ENCODE data around the gene RGS17.

Gene RGS17

DNA sequence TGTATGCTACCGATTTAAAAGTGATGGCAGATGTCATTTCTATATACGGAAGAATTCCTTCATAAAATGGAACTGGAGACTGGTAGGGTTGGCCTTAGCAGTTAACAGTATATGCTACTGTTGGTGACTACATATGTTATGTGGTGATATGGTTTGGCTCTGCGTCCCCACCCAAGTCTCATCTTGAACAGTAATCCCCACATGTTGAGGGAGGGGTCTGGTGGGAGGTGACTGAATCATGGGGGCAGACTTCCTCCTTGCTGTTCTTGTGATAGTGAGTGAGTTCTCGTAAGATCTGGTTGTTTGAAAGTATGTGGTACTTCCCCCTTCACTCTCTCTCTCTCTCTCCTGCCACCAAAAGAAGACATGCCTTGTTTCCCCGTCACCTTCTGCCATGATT, 29.6 kb downstream of the RGS17 start:
- Histone ChIP-seq H3K9ac (ENCODE audit: low read length) (no peak overlapping the region), H3K27me3 (ENCODE audit: control insufficient read depth, insufficient read depth, low read length) (no peaks in the 10 kb centered on the region), H3K4me3 (ENCODE audit: low read depth, low read length) (no peak overlapping the region), H3K27ac (ENCODE audit: low read depth, low read length) (no peak overlapping the region), H3K9me3 (ENCODE audit: control insufficient read depth, insufficient read depth, low read depth, low read length) (no peaks in the 10 kb centered on the region), H3K36me3 (ENCODE audit: control insufficient read depth, insufficient read depth, low read length) (no peaks in the 10 kb centered on the region), H3K4me1 (ENCODE audit: control insufficient read depth, insufficient read depth, low read length) (0 out of 2 replicates have a peak, but pooled peaks cover 3% of the 10 kb centered on the region)

DNA sequence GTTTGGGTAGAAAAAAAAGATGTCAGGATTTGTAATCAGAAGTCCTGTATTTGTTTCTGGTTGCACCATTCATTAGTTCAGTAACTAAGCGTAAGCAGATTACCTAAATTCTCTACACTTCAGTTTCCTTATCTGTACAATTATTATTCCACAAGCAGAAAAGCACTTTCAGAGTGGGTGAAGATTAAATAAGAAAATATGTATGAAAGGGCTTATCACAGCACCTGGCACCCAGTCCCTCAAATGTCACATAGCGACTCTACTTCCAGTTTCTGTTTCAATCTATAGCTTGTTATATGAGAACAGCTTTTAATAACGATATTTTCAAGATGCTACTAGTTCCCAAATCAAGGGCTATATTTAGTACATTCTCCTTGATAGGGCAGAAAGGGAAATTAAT, 31.4 kb downstream of the RGS17 start:
- Histone ChIP-seq H3K27ac (ENCODE audit: low read depth, low read length) (no peak overlapping the region), H3K36me3 (ENCODE audit: control insufficient read depth, insufficient read depth, low read length) (no peaks in the 10 kb centered on the region), H3K4me1 (ENCODE audit: control insufficient read depth, insufficient read depth, low read length) (0 out of 2 replicates have a peak, but pooled peaks cover 3% of the 10 kb centered on the region), H3K27me3 (ENCODE audit: control insufficient read depth, insufficient read depth, low read length) (no peaks in the 10 kb centered on the region), H3K9ac (ENCODE audit: low read length) (no peak overlapping the region), H3K4me3 (ENCODE audit: low read depth, low read length) (no peak overlapping the region), H3K9me3 (ENCODE audit: control insufficient read depth, insufficient read depth, low read depth, low read length) (no peaks in the 10 kb centered on the region)

DNA sequence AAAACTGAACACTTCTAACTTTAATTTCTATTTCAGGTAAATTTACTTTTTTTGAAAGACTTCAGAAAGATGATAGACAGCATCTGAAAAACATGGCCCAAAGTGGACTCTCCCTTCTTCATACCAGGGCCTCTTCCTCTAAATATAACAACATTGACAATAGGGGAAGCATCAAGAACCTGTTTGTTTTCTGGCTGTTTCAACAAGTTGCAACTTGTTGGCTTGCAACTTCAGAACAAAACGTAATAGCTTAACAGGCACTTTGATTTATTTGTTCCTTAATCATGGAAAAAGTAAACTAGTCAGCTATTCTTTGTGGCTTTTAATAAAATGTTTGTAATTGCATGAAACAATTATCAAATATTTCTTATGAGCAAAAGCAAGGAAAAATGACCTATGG, 34.3 kb downstream of the RGS17 start:
- Histone ChIP-seq H3K9me3 (ENCODE audit: control insufficient read depth, insufficient read depth, low read depth, low read length) (no peaks in the 10 kb centered on the region), H3K36me3 (ENCODE audit: control insufficient read depth, insufficient read depth, low read length) (no peaks in the 10 kb centered on the region), H3K9ac (ENCODE audit: low read length) (no peak overlapping the region), H3K27ac (ENCODE audit: low read depth, low read length) (no peak overlapping the region), H3K4me1 (ENCODE audit: control insufficient read depth, insufficient read depth, low read length) (no peaks in the 10 kb centered on the region), H3K4me3 (ENCODE audit: low read depth, low read length) (no peak overlapping the region), H3K27me3 (ENCODE audit: control insufficient read depth, insufficient read depth, low read length) (no peaks in the 10 kb centered on the region)

DNA sequence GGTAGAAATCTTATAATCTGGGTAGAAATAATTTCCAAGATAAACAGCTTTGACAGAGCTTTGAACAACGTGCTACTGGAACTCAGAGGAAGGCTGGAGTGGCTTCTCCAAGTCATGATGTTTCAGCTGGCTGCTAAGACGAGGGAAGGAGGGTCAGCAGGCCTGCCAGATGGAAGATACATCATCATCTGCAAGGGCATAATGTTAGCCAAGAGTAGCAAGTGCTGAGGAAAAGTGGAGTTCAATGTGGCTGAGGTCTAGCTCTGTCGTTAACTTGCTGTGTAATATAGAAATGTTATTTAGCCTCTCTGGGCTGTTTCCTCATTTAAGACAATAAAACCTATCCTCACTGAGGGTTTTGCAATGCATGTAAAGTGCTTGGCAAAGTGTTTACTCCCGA, 35.1 kb downstream of the RGS17 start:
- Histone ChIP-seq H3K4me1 (ENCODE audit: control insufficient read depth, insufficient read depth, low read length) (no peaks in the 10 kb centered on the region), H3K9ac (ENCODE audit: low read length) (no peak overlapping the region), H3K4me3 (ENCODE audit: low read depth, low read length) (no peak overlapping the region), H3K36me3 (ENCODE audit: control insufficient read depth, insufficient read depth, low read length) (no peaks in the 10 kb centered on the region), H3K9me3 (ENCODE audit: control insufficient read depth, insufficient read depth, low read depth, low read length) (no peaks in the 10 kb centered on the region), H3K27ac (ENCODE audit: low read depth, low read length) (no peak overlapping the region), H3K27me3 (ENCODE audit: control insufficient read depth, insufficient read depth, low read length) (no peaks in the 10 kb centered on the region)

DNA sequence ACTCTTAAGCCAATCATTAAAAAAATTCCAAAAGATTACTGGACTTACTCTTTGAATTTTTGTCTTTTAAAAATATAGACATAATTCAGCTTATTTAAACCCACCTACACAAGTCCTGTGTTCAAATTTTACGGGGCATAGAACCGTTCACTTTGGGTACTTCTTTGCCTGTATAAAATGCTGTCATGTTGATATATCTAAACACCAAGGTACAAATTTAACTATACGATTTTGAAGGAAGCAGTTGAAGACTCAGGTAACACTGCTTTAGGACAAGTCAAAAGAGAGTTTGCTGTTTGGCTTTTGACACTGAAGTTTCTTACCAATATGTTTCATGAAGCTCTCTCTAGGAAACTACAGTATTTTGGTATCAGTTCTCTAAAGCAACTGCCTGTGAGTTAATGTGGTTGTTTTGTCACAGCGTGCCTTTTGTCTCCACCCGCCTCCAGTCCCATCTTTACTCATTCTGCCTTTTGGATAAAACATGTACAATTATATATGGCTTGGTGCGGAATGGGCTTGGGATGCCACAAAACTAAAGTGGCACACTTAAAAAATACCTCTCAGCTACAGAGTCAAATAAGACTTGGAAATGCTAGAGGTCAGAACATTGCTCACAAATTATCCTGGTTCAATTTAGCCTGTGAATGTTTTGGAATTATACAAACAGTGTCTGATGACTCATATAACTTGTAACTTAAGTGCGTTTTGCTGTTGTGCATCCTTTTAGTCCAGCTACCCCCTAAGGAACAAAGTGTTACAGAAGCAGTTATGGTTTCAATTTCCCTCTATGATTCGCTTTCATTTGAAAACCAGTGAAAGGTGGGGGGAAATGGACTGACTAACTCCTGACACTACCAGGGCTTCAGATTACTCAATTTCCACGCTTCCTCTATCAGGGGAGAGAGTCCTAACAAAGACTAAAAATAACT, 38.7 kb downstream of the RGS17 start:
- Histone ChIP-seq H3K4me3 (ENCODE audit: low read depth, low read length) (no peak overlapping the region), H3K4me1 (ENCODE audit: control insufficient read depth, insufficient read depth, low read length) (no peaks in the 10 kb centered on the region), H3K36me3 (ENCODE audit: control insufficient read depth, insufficient read depth, low read length) (no peaks in the 10 kb centered on the region), H3K9me3 (ENCODE audit: control insufficient read depth, insufficient read depth, low read depth, low read length) (no peaks in the 10 kb centered on the region), H3K9ac (ENCODE audit: low read length) (no peak overlapping the region), H3K27ac (ENCODE audit: low read depth, low read length) (no peak overlapping the region), H3K27me3 (ENCODE audit: control insufficient read depth, insufficient read depth, low read length) (no peaks in the 10 kb centered on the region)

DNA sequence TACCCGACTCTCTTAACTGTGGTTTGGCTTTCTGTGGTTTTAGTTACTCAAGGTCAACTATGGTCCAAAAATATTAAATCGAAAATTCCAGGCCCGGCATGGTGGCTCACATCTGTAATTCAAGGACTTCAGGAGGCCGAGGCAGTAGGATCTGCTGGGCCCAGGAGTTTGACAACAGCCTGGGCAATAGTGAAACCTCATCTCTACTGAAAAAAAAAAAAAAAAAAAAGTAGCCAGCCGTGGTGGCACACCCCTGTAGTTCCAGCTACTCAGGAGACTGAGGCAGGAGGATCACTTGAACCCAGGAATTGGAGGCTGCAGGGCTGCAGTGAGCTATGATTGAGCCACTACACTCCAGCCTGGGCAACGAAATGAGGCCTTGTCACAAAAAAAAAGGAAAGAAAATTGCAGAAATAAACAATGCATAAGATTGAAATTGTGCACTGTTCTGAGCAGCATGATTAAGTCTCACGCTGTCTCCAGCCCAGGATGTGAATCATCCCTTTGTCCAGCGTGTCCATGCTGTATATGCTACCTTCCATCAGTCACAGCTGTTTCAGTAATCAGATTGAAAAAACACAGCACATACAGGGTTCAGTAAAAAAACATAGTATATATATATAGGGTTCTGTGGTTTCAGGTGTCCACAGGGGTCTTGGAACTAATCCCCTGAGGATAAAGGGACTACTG, 40.7 kb downstream of the RGS17 start:
- no peak overlapping the region for H3K9ac ChIP-seq (ENCODE audit: low read length)
- H3K4me3 ChIP-seq (ENCODE audit: low read depth, low read length): no peak overlapping the region
- H3K27ac ChIP-seq (ENCODE audit: low read depth, low read length): no peak overlapping the region
- H3K4me1 ChIP-seq (ENCODE audit: control insufficient read depth, insufficient read depth, low read length): no peaks in the 10 kb centered on the region
- H3K36me3 ChIP-seq (ENCODE audit: control insufficient read depth, insufficient read depth, low read length): no peaks in the 10 kb centered on the region
- no peaks in the 10 kb centered on the region for H3K27me3 ChIP-seq (ENCODE audit: control insufficient read depth, insufficient read depth, low read length)
- no peaks in the 10 kb centered on the region for H3K9me3 ChIP-seq (ENCODE audit: control insufficient read depth, insufficient read depth, low read depth, low read length)

DNA sequence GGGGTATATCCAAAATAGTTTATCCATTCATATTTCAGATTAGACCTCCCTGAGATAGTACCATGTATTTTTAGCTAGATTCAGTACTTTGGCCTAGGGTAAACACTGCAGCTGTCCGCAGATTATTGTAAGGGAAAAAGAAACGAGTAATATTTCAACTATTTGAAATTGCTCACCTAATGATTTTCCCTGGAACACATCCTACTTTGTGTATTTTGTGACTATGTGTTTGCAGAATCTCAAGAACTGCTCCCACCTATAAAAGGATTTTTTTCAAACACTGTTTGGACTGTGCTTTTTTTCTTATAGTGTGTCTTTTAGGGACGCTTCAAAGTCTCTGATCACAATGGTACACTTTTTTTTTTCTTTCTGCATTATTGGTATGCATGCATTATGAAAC, 42.3 kb downstream of the RGS17 start:
- no peaks in the 10 kb centered on the region for H3K9me3 ChIP-seq (ENCODE audit: control insufficient read depth, insufficient read depth, low read depth, low read length)
- no peaks in the 10 kb centered on the region for H3K27me3 ChIP-seq (ENCODE audit: control insufficient read depth, insufficient read depth, low read length)
- no peak overlapping the region for H3K9ac ChIP-seq (ENCODE audit: low read length)
- no peak overlapping the region for H3K4me3 ChIP-seq (ENCODE audit: low read depth, low read length)
- H3K4me1 ChIP-seq (ENCODE audit: control insufficient read depth, insufficient read depth, low read length): no peaks in the 10 kb centered on the region
- H3K27ac ChIP-seq (ENCODE audit: low read depth, low read length): no peak overlapping the region
- H3K36me3 ChIP-seq (ENCODE audit: control insufficient read depth, insufficient read depth, low read length): no peaks in the 10 kb centered on the region

DNA sequence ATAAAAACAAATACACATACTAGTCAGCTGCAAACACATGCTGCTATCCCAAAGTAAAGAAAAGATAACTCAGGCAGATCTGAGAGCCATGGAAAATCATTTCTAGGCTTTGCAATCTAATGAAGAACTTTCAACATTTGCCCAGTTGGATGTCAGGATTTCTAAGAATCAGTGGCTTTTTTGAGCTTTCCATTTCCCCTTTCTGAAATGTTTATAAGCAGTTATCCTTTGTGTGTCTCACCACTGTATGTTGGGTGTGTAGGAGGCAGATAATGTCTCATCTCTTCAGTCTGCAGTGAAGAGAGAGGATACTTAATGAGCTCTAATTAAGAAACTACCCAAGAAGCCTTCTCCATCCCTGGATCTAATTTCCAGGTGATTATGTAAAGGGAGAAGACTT, 43.6 kb downstream of the RGS17 start:
- no peaks in the 10 kb centered on the region for H3K27me3 ChIP-seq (ENCODE audit: control insufficient read depth, insufficient read depth, low read length)
- H3K9me3 ChIP-seq (ENCODE audit: control insufficient read depth, insufficient read depth, low read depth, low read length): no peaks in the 10 kb centered on the region
- no peak overlapping the region for H3K27ac ChIP-seq (ENCODE audit: low read depth, low read length)
- H3K9ac ChIP-seq (ENCODE audit: low read length): no peak overlapping the region
- no peak overlapping the region for H3K4me3 ChIP-seq (ENCODE audit: low read depth, low read length)
- no peaks in the 10 kb centered on the region for H3K36me3 ChIP-seq (ENCODE audit: control insufficient read depth, insufficient read depth, low read length)
- H3K4me1 ChIP-seq (ENCODE audit: control insufficient read depth, insufficient read depth, low read length): no peaks in the 10 kb centered on the region

DNA sequence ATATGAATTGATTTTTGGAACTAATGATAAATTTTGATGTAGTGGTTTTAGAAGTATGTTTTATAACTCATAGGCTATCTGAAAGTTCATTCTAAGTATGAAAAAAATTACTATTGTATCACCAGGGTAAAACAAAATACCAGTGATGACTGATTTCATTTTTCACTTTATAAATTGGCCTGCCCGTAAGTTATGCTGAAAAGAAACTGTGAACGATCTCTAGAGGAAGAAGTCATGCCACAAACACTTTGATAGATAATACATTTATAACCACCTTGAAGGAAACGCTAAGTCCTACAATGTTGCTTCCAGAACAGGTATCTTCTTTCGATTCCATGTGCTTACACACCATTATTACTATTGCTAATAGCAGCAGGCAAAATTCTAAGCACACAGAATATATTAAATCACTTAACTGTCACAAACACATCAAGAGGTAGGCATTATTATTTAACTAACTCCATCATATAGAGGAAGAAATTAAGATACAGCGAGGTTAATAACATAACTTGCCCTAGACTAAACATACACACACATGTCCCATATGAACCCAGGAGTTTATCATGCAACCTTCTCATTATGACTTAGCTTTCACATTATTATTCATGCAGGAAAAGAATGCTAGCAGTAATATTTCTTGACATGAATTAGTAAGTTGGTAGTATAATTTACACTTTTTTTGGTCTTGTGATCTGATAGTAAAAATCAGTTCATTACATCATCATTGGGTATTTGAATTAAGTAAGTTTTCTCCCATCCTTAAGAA, 44.7 kb downstream of the RGS17 start:
- Histone ChIP-seq H3K36me3 (ENCODE audit: control insufficient read depth, insufficient read depth, low read length) (no peaks in the 10 kb centered on the region), H3K27ac (ENCODE audit: low read depth, low read length) (no peak overlapping the region), H3K9me3 (ENCODE audit: control insufficient read depth, insufficient read depth, low read depth, low read length) (no peaks in the 10 kb centered on the region), H3K4me1 (ENCODE audit: control insufficient read depth, insufficient read depth, low read length) (no peaks in the 10 kb centered on the region), H3K27me3 (ENCODE audit: control insufficient read depth, insufficient read depth, low read length) (no peaks in the 10 kb centered on the region), H3K9ac (ENCODE audit: low read length) (no peak overlapping the region), H3K4me3 (ENCODE audit: low read depth, low read length) (no peak overlapping the region)

DNA sequence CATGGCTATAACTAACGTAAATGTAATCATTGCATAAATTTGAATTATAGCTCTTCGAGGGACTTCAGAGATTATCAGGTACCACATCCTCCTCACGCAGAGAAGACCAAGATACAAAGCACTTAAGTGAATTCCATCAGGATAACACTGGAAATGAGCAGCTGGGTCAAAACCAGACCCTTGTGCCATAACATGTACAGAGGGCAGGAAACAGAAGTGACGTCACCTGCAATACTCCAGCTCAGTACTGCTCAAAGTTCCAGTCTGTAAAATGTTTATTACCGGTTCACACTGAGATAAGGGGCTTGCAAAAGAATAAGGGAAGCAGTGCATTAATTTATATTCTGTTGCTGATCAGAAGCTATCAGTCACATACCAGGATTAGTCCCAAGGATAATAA, 45.8 kb downstream of the RGS17 start:
- no peak overlapping the region for H3K9ac ChIP-seq (ENCODE audit: low read length)
- H3K27me3 ChIP-seq (ENCODE audit: control insufficient read depth, insufficient read depth, low read length): no peaks in the 10 kb centered on the region
- H3K36me3 ChIP-seq (ENCODE audit: control insufficient read depth, insufficient read depth, low read length): no peaks in the 10 kb centered on the region
- no peak overlapping the region for H3K4me3 ChIP-seq (ENCODE audit: low read depth, low read length)
- H3K27ac ChIP-seq (ENCODE audit: low read depth, low read length): no peak overlapping the region
- no peaks in the 10 kb centered on the region for H3K9me3 ChIP-seq (ENCODE audit: control insufficient read depth, insufficient read depth, low read depth, low read length)
- no peaks in the 10 kb centered on the region for H3K4me1 ChIP-seq (ENCODE audit: control insufficient read depth, insufficient read depth, low read length)

DNA sequence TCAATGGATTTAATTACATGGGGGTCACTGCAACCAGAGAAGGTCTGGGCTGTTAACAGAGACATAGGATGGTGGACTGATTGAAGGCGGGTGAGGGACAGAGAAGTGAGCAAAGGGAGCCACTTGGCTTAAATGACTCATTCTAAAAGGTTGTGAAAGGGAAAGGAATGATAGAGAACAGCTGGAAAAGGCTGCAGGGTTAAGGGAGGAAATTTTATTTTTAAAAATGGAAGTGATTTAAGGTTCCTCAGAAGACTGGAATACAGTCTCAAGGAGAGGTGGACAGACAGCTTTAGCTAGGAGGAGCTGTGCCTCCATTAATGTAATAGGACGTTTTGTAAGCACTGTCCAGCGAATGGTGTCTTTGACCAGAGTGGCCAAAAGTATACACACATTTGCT, 46.7 kb downstream of the RGS17 start:
- Histone ChIP-seq H3K9me3 (ENCODE audit: control insufficient read depth, insufficient read depth, low read depth, low read length) (no peaks in the 10 kb centered on the region), H3K27me3 (ENCODE audit: control insufficient read depth, insufficient read depth, low read length) (no peaks in the 10 kb centered on the region), H3K27ac (ENCODE audit: low read depth, low read length) (no peak overlapping the region), H3K36me3 (ENCODE audit: control insufficient read depth, insufficient read depth, low read length) (no peaks in the 10 kb centered on the region), H3K9ac (ENCODE audit: low read length) (no peak overlapping the region), H3K4me1 (ENCODE audit: control insufficient read depth, insufficient read depth, low read length) (no peaks in the 10 kb centered on the region), H3K4me3 (ENCODE audit: low read depth, low read length) (no peak overlapping the region)

All from HUES6 (cell line).